ENCODE results near the gene RBM11.

DNA sequence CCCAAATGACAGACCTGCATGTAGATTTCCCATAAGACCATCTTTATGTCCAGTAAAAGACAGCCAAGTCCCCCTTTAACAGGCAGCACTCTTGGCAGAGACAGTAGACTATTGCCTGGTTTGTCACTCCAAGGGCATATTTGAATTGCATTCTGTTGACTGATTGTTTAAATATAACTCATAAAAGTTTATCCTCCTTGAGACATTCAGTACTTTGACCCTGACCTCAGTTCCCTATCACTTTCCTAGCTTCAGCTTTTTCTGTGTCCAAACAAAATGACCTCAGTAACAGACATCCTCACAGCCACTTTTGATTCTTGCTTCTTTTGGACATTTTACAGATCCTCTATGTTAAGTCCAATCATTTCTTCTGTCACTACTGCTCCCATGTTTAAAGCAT lies 51.1 kb downstream of the RBM11 start:
- TF ChIP-seq POLR2A (IDR thresholded peaks at IDR 0.05; ENCODE audit: low read length) (no peak), GATA1 (IDR thresholded peaks at IDR 0.05; ENCODE audit: low read depth, low read length) (no peak)

Data from erythroblast (primary cell).